Measurements from ENCODE around the gene TMEM168.
"Not testable (repeated sequence)": the region's sequence is repeated elsewhere in the genome, so short reads cannot be mapped to it uniquely, and the experiment has no call there.

TMEM168 gene

GRCh38 chr7:112735261-112735660 lies 54.9 kb downstream of the TMEM168 start:
- no peak for ATAC-seq (ENCODE audit: low read depth)
- Histone ChIP-seq H3K36me3 (ENCODE audit: low read depth) (no peaks in the 10 kb centered on the region), H3K27ac (ENCODE audit: poor library complexity, severe bottlenecking) (no peak overlapping the region), H3K4me3 (ENCODE audit: severe bottlenecking) (no peak overlapping the region), H3K4me1 (ENCODE audit: insufficient read depth, poor library complexity, severe bottlenecking) (no peaks in the 10 kb centered on the region), H3K9me3 (ENCODE audit: severe bottlenecking) (no peaks in the 10 kb centered on the region), H3K27me3 (ENCODE audit: insufficient read depth, poor library complexity, severe bottlenecking) (no peaks in the 10 kb centered on the region)
- DNase-seq (ENCODE audit: low spot score) = no peak
- no peak for TF ChIP-seq CTCF (IDR thresholded peaks at IDR 0.05; ENCODE audit: poor library complexity, severe bottlenecking)

- not testable (repeated sequence) for H3K27me3 ChIP-seq (ENCODE audit: insufficient read depth, poor library complexity, severe bottlenecking)
Measured at GRCh38 chr7:112731324-112731723, 58.9 kb downstream of the TMEM168 start.

GRCh38 chr7:112726076-112726475 lies 64.1 kb downstream of the TMEM168 start:
- H3K36me3 ChIP-seq (ENCODE audit: low read depth) = no peaks in the 10 kb centered on the region
- TF ChIP-seq CTCF (IDR thresholded peaks at IDR 0.05; ENCODE audit: poor library complexity, severe bottlenecking) = no peak
- H3K27ac ChIP-seq (ENCODE audit: poor library complexity, severe bottlenecking) = no peak overlapping the region
- ATAC-seq (ENCODE audit: low read depth) (no peak), DNase-seq (ENCODE audit: low spot score) (no peak)
- H3K4me3 ChIP-seq (ENCODE audit: severe bottlenecking) = no peak overlapping the region
- H3K4me1 ChIP-seq (ENCODE audit: insufficient read depth, poor library complexity, severe bottlenecking) = no peaks in the 10 kb centered on the region
- H3K9me3 ChIP-seq (ENCODE audit: severe bottlenecking) = no peaks in the 10 kb centered on the region
- no peaks in the 10 kb centered on the region for H3K27me3 ChIP-seq (ENCODE audit: insufficient read depth, poor library complexity, severe bottlenecking)

More at GRCh38 chr7:112731324-112731723, 58.9 kb downstream of the TMEM168 start:
- ATAC-seq (ENCODE audit: low read depth); DNase-seq (ENCODE audit: low spot score); H3K27ac ChIP-seq (ENCODE audit: poor library complexity, severe bottlenecking); H3K36me3 ChIP-seq (ENCODE audit: low read depth); H3K9me3 ChIP-seq (ENCODE audit: severe bottlenecking); H3K4me1 ChIP-seq (ENCODE audit: insufficient read depth, poor library complexity, severe bottlenecking); H3K4me3 ChIP-seq (ENCODE audit: severe bottlenecking): not testable (repeated sequence)

- ATAC-seq (ENCODE audit: low read depth) (peak; percentile 73), DNase-seq (ENCODE audit: low spot score) (no peak)
- Histone ChIP-seq H3K36me3 (ENCODE audit: low read depth) (no peaks in the 10 kb centered on the region), H3K27ac (ENCODE audit: poor library complexity, severe bottlenecking) (no peak overlapping the region), H3K9me3 (ENCODE audit: severe bottlenecking) (no peaks in the 10 kb centered on the region), H3K4me1 (ENCODE audit: insufficient read depth, poor library complexity, severe bottlenecking) (no peaks in the 10 kb centered on the region), H3K27me3 (ENCODE audit: insufficient read depth, poor library complexity, severe bottlenecking) (no peaks in the 10 kb centered on the region), H3K4me3 (ENCODE audit: severe bottlenecking) (no peak overlapping the region)
- TF ChIP-seq CTCF (IDR thresholded peaks at IDR 0.05; ENCODE audit: poor library complexity, severe bottlenecking) = no peak
Measured at GRCh38 chr7:112723416-112723815, 66.8 kb downstream of the TMEM168 start.

- DNase-seq (ENCODE audit: low spot score) (no peak), ATAC-seq (ENCODE audit: low read depth) (no peak)
- Histone ChIP-seq H3K27me3 (ENCODE audit: insufficient read depth, poor library complexity, severe bottlenecking) (no peaks in the 10 kb centered on the region), H3K9me3 (ENCODE audit: severe bottlenecking) (no peaks in the 10 kb centered on the region), H3K36me3 (ENCODE audit: low read depth) (no peaks in the 10 kb centered on the region), H3K4me3 (ENCODE audit: severe bottlenecking) (no peak overlapping the region), H3K4me1 (ENCODE audit: insufficient read depth, poor library complexity, severe bottlenecking) (no peaks in the 10 kb centered on the region), H3K27ac (ENCODE audit: poor library complexity, severe bottlenecking) (no peak overlapping the region)
- no peak for TF ChIP-seq CTCF (IDR thresholded peaks at IDR 0.05; ENCODE audit: poor library complexity, severe bottlenecking)
Measured at GRCh38 chr7:112721366-112721765, 68.8 kb downstream of the TMEM168 start.

Measured in RWPE2 (cell line).